ENCODE data around the gene DCHS2. TPM values are rescaled to one million over a fixed set of nuclear protein-coding genes. Genes with fewer than 3 reads are reported as not detected.

DCHS2 gene
- total RNA-seq, 6 donors from 2014 or later, result 0.20 to 1.1 (median 0.80) TPM; not detected in 2

DNA sequence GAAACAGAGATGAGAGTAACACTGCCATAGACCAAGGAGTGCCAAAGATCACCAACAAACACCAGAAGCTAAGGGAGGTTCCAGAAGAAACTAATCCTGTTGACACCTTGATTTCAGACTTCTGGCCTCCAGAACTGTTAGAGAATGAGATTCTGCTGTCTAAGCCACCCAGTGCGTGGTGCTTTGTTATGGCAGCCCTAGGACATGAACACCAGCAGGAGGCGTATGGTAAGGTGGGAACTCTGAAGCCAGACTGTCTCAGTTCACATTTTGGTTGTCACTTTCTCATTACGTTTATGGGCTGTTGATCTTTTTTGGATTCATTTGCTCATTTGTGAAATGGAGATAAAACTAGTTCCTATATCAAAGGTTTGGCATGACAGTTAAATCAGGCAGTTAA lies 142.9 kb downstream of the DCHS2 start:
- no peak for TF ChIP-seq POLR2A (IDR thresholded peaks at IDR 0.05)
- TF ChIP-seq EP300 (IDR thresholded peaks at IDR 0.05), result no peak
- no peak for TF ChIP-seq POLR2AphosphoS5 (IDR thresholded peaks at IDR 0.05)
- TF ChIP-seq, protein P1, sequence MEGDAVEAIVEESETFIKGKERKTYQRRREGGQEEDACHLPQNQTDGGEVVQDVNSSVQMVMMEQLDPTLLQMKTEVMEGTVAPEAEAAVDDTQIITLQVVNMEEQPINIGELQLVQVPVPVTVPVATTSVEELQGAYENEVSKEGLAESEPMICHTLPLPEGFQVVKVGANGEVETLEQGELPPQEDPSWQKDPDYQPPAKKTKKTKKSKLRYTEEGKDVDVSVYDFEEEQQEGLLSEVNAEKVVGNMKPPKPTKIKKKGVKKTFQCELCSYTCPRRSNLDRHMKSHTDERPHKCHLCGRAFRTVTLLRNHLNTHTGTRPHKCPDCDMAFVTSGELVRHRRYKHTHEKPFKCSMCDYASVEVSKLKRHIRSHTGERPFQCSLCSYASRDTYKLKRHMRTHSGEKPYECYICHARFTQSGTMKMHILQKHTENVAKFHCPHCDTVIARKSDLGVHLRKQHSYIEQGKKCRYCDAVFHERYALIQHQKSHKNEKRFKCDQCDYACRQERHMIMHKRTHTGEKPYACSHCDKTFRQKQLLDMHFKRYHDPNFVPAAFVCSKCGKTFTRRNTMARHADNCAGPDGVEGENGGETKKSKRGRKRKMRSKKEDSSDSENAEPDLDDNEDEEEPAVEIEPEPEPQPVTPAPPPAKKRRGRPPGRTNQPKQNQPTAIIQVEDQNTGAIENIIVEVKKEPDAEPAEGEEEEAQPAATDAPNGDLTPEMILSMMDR (IDR thresholded peaks at IDR 0.05), result no peak
- no peak for DNase-seq
- Histone ChIP-seq H3K27me3 (no peaks in the 10 kb centered on the region), H3K27ac (no peak overlapping the region), H3K4me3 (no peak overlapping the region), H3K36me3 (no peaks in the 10 kb centered on the region), H3K4me1 (no peaks in the 10 kb centered on the region), H3K9me3 (no peaks in the 10 kb centered on the region)
- 64 to 67% methylated on average over 3 of the region's 3 CpGs for WGBS, 2 donors
- no peak for ATAC-seq (ENCODE audit: low FRiP score in 2 of 2)

DNA sequence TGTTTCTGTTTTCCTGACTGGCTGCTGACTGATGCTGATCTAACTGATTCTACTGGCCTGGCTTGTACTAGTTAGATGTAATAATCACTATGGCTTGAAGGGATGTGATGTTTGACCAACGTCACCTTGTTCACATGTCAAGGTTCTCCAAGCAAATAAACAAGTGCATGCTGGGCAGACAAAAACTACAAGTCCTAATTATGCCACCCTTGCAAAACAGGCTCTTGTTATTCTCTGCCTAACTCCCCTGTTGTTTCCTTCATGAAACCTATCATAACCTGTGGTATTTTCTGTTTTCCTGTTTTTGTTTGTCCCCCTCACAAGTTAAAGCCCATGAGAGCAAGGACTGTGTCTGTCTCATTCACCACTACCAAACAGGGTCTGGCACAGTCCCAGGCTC lies 146.2 kb downstream of the DCHS2 start:
- no peaks in the 10 kb centered on the region for H3K4me1 ChIP-seq
- H3K27ac ChIP-seq, result no peak overlapping the region
- H3K36me3 ChIP-seq, result no peaks in the 10 kb centered on the region
- no peak overlapping the region for H3K4me3 ChIP-seq
- TF ChIP-seq EP300 (IDR thresholded peaks at IDR 0.05) (no peak), POLR2A (IDR thresholded peaks at IDR 0.05) (no peak), POLR2AphosphoS5 (IDR thresholded peaks at IDR 0.05) (no peak)
- TF ChIP-seq, protein P1 (IDR thresholded peaks at IDR 0.05), result no peak
- no peak for ATAC-seq (ENCODE audit: low FRiP score in 2 of 2)
- H3K27me3 ChIP-seq, result no peaks in the 10 kb centered on the region
- no peaks in the 10 kb centered on the region for H3K9me3 ChIP-seq
- WGBS, 2 donors, result 53 to 75% methylated on average over 1 of the region's 1 CpG
- no peak for DNase-seq

DNA sequence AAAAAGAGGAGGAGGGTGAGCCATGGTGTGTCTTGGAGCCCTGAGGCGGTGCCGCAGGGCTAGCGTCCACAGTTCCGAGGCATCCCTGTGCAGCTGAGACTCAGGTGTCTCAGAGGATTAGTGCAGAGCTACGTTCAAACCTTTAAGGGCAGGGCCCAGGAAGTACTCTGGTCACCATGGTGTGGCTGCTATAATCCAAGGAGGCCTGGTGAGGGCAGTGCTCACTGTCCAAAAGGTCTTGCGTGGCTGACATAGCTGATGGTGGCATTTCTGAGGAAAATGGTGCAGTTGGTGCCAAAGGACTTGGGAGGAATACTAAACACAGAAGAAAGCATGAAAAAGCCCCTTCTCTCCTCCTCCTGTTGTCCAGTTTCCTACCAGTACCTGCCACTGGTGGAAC lies 146.9 kb downstream of the DCHS2 start:
- TF ChIP-seq, protein P1 (IDR thresholded peaks at IDR 0.05), result no peak
- TF ChIP-seq EP300 (IDR thresholded peaks at IDR 0.05) (no peak), POLR2A (IDR thresholded peaks at IDR 0.05) (no peak), POLR2AphosphoS5 (IDR thresholded peaks at IDR 0.05) (no peak)
- 81 to 86% methylated on average over 6 of the region's 6 CpGs for WGBS, 2 donors
- DNase-seq (peak in 1 of 2 donors; percentile 33), ATAC-seq (ENCODE audit: low FRiP score in 2 of 2) (no peak)
- H3K36me3 ChIP-seq, result no peaks in the 10 kb centered on the region
- H3K27ac ChIP-seq, result no peak overlapping the region
- H3K27me3 ChIP-seq, result no peaks in the 10 kb centered on the region
- no peaks in the 10 kb centered on the region for H3K4me1 ChIP-seq
- no peak overlapping the region for H3K4me3 ChIP-seq
- no peaks in the 10 kb centered on the region for H3K9me3 ChIP-seq

DNA sequence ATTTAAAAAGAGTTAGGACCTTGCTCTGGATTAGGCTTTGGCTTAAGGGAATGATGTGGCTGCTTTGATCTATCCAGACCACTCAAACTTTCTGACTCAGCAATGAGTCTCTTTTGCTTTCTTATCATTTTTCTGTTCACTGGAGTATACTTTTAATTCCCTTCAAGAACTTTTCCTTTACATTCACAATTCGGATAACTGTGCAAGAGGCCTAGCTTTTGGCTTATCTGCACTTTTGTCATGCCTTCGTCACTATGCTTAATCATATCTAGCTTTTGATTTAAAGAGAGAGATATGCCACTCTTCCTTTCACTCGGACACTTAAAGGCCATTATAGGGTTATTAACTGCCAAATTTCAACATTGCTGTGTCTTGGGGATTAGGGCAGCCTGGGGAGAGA lies 147.9 kb downstream of the DCHS2 start:
- no peak for DNase-seq
- no peak for TF ChIP-seq POLR2A (IDR thresholded peaks at IDR 0.05)
- H3K36me3 ChIP-seq, result no peaks in the 10 kb centered on the region
- H3K9me3 ChIP-seq, result no peaks in the 10 kb centered on the region
- H3K27me3 ChIP-seq, result no peaks in the 10 kb centered on the region
- no peak overlapping the region for H3K27ac ChIP-seq
- H3K4me1 ChIP-seq, result no peaks in the 10 kb centered on the region
- WGBS, 2 donors, result 55 to 73% methylated on average over 3 of the region's 3 CpGs
- no peak overlapping the region for H3K4me3 ChIP-seq
- ATAC-seq (ENCODE audit: low FRiP score in 2 of 2), result no peak

DNA sequence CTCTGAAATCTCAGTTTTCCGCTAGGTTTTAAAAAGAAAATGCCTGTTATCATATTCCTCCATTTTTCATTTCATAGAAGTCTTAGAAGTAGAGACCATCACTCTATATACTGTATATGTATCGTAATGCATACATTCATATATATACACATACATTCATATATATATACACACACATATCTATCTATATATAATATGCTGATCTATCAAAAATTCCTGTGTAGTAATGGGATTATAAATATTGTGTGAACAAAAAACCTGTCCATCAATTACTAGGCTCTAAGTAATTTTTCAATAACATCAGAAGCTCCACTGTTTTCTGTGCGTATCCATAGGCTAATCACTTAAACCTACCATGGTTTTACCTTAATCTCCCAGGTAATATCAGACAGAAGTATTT lies 150.2 kb downstream of the DCHS2 start:
- Histone ChIP-seq H3K9me3 (no peaks in the 10 kb centered on the region), H3K27ac (no peak overlapping the region), H3K4me3 (no peak overlapping the region), H3K4me1 (no peaks in the 10 kb centered on the region), H3K27me3 (no peaks in the 10 kb centered on the region), H3K36me3 (no peaks in the 10 kb centered on the region)
- TF ChIP-seq POLR2AphosphoS5 (IDR thresholded peaks at IDR 0.05) (no peak), POLR2A (IDR thresholded peaks at IDR 0.05) (no peak), EP300 (IDR thresholded peaks at IDR 0.05) (no peak)
- TF ChIP-seq, protein P1 (IDR thresholded peaks at IDR 0.05), result no peak
- DNase-seq, result no peak
- 95 to 97% methylated on average over 3 of the region's 3 CpGs for WGBS, 2 donors
- ATAC-seq (ENCODE audit: low FRiP score in 2 of 2), result no peak
